DOHH2 (cell line): ENCODE measurements around the gene DSP.

Experiments used
- H3F3A ChIP-seq: fragments of 200-600 bp; sonication (generic), shearing (Covaris generic); 2 replicates; pipeline ENCODE4 v1.6.0; 2016; ENCODE audit warnings: antibody characterized with exemption, mild to moderate bottlenecking; ENCODE audit not compliant: control insufficient read depth, insufficient read depth
- H3K27ac ChIP-seq: fragments of 200-600 bp; sonication (generic); 2 replicates; pipeline ENCODE4 v1.5.1; 2014; ENCODE audit warnings: low read depth, mild to moderate bottlenecking, low read length, moderate library complexity
- H3K27me3 ChIP-seq: fragments of 200-600 bp; sonication (generic); 2 replicates; pipeline ENCODE4 v1.6.1; 2014; ENCODE audit warnings: mild to moderate bottlenecking, low read length, mixed read lengths; ENCODE audit not compliant: control insufficient read depth
- H3K36me3 ChIP-seq: fragments of 200-600 bp; sonication (generic); 2 replicates; pipeline ENCODE4 v1.6.1; 2014; ENCODE audit warnings: mild to moderate bottlenecking, low read length, moderate library complexity, mixed read lengths; ENCODE audit not compliant: control insufficient read depth
- H3K4me1 ChIP-seq: fragments of 200-600 bp; sonication (generic); 2 replicates; pipeline ENCODE4 v1.6.1; 2014; ENCODE audit warnings: mild to moderate bottlenecking, low read length, mixed read lengths; ENCODE audit not compliant: control insufficient read depth
- H3K4me2 ChIP-seq: fragments of 200-600 bp; sonication (generic); 2 replicates; pipeline ENCODE4 v1.6.0; 2014; ENCODE audit warnings: mild to moderate bottlenecking, low read length, moderate library complexity
- H3K4me3 ChIP-seq: fragments of 200-600 bp; sonication (generic); 2 replicates; pipeline ENCODE4 v1.5.1; 2014; ENCODE audit warnings: mild to moderate bottlenecking, low read length, mixed read lengths
- H3K79me2 ChIP-seq: fragments of 200-600 bp; sonication (generic); 2 replicates; pipeline ENCODE4 v1.6.1; 2014; ENCODE audit warnings: mild to moderate bottlenecking, low read length, mixed read lengths; ENCODE audit not compliant: control insufficient read depth
- H3K9me2 ChIP-seq: fragments of 200-600 bp; sonication (generic); replicated peaks from 2 replicates; pipeline ENCODE4 v1.6.1; 2014; ENCODE audit warnings: mild to moderate bottlenecking, low read length, mixed read lengths; ENCODE audit not compliant: control insufficient read depth
- H3K9me3 ChIP-seq: fragments of 200-600 bp; sonication (generic); 2 replicates; pipeline ENCODE4 v1.6.1; 2014; ENCODE audit warnings: antibody characterized with exemption, low read length, mixed read lengths; ENCODE audit not compliant: control insufficient read depth, insufficient read depth
- H4K20me1 ChIP-seq: fragments of 200-600 bp; sonication (generic); 2 replicates; pipeline ENCODE4 v1.6.0; 2014; ENCODE audit warnings: low read depth, mild to moderate bottlenecking, antibody characterized with exemption, low read length, moderate library complexity; ENCODE audit not compliant: control insufficient read depth, insufficient read depth
- EZH2phosphoT487 ChIP-seq: fragments of 200-600 bp; sonication (generic); IDR thresholded peaks from 2 replicates; pipeline ENCODE4 v1.6.1; 2017; ENCODE audit warnings: borderline replicate concordance, mild to moderate bottlenecking, antibody characterized with exemption, low read length, moderate library complexity, mixed read lengths
- TF ChIP-seq, protein P1 (sequence below): fragments of 200-600 bp; sonication (generic); IDR thresholded peaks from one replicate; pipeline ENCODE4 v1.5.1; 2014; ENCODE audit warnings: antibody characterized with exemption, mild to moderate bottlenecking, low read depth, low read length; ENCODE audit not compliant: poor library complexity, severe bottlenecking

DSP gene

DNA sequence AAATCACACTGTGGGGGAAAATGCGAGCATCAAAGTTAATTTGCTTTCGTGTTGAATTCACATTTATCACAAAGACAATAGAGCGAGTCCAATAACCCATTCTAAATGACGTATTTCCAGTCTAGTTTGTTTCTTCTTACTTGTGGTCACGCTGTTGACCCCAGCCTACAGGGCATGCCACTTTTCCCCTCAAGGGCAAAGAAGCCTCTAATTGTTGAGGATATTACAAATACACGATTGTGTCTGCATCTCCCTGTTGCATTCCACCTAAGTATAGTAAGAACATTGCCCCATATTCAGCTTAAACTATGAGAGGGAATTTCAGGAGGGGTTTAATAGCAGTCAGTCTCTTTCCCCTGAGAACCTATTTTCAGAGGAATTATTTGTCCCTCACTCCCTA, 37.4 kb upstream of the DSP start:
- H3K36me3 ChIP-seq: no peaks in the 10 kb centered on the region
- TF ChIP-seq, protein P1, sequence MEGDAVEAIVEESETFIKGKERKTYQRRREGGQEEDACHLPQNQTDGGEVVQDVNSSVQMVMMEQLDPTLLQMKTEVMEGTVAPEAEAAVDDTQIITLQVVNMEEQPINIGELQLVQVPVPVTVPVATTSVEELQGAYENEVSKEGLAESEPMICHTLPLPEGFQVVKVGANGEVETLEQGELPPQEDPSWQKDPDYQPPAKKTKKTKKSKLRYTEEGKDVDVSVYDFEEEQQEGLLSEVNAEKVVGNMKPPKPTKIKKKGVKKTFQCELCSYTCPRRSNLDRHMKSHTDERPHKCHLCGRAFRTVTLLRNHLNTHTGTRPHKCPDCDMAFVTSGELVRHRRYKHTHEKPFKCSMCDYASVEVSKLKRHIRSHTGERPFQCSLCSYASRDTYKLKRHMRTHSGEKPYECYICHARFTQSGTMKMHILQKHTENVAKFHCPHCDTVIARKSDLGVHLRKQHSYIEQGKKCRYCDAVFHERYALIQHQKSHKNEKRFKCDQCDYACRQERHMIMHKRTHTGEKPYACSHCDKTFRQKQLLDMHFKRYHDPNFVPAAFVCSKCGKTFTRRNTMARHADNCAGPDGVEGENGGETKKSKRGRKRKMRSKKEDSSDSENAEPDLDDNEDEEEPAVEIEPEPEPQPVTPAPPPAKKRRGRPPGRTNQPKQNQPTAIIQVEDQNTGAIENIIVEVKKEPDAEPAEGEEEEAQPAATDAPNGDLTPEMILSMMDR: no peak
- TF ChIP-seq EZH2phosphoT487: no peak
- no peak overlapping the region for H3K4me3 ChIP-seq
- no peak overlapping the region for H3K4me2 ChIP-seq
- no peaks in the 10 kb centered on the region for H3K9me2 ChIP-seq
- no peaks in the 10 kb centered on the region for H3K4me1 ChIP-seq
- no peaks in the 10 kb centered on the region for H4K20me1 ChIP-seq
- H3K27me3 ChIP-seq: no peaks in the 10 kb centered on the region
- no peaks in the 10 kb centered on the region for H3K9me3 ChIP-seq
- H3F3A ChIP-seq: no peaks in the 10 kb centered on the region
- H3K27ac ChIP-seq: no peak overlapping the region
- H3K79me2 ChIP-seq: no peaks in the 10 kb centered on the region

DNA sequence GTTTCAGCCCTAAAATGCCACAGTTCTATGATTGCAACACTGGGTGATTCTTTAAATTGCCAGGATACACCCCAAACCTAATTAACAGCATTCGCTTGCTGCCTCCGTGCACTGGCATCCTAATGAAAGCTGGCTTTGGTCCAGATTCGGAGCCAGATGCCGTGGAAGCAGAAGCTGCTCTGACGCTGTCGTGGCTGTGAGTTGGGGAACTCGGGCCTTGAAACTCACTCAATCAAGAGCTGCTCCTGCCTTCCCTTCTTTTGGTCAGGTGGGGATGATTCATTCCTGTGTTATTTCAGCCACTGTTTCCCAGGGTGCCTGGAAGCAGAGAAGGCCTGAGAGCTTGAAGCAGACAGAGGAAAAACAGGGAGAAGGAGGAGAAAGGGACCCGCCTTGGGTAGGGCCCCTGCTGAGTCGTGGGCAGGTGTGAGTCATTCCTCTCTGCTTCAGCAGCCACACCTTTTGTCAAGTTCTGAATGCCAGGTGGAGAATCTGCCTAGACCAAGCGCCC, 36.2 kb upstream of the DSP start:
- H3K27ac ChIP-seq: no peak overlapping the region
- TF ChIP-seq, protein P1: no peak
- TF ChIP-seq EZH2phosphoT487: no peak
- H3K4me2 ChIP-seq: no peak overlapping the region

DNA sequence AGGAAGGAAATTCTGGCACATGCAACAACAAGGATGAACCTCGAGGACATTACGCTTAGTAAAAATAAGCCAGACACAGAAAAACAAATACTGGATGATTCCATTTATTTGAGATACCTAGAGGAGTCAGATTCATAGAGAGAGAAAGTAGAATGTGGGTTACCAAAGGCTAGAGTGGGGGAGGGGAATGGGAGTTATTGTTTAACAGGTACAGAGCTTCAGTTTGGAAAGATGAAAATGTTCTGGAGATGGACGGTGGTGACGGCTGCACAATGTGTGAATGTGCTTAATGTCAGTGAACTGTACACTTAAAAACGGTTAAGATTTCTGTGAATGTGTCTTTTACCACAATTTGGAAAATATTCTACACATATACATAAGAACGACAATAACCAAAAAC, 33.9 kb upstream of the DSP start:
- Histone ChIP-seq H3K9me3 (no peaks in the 10 kb centered on the region), H3K79me2 (no peaks in the 10 kb centered on the region), H3K9me2 (no peaks in the 10 kb centered on the region), H3K27ac (no peak overlapping the region), H3K4me2 (no peak overlapping the region), H3K36me3 (no peaks in the 10 kb centered on the region), H3F3A (no peaks in the 10 kb centered on the region), H3K27me3 (no peaks in the 10 kb centered on the region), H4K20me1 (no peaks in the 10 kb centered on the region), H3K4me1 (no peaks in the 10 kb centered on the region), H3K4me3 (no peak overlapping the region)
- no peak for TF ChIP-seq EZH2phosphoT487
- TF ChIP-seq, protein P1: no peak

More for the DNA sequence above, 36.2 kb upstream of the DSP start:
- no peak overlapping the region for H3K4me3 ChIP-seq
- no peaks in the 10 kb centered on the region for H3K79me2 ChIP-seq
- no peaks in the 10 kb centered on the region for H4K20me1 ChIP-seq
- H3K9me2 ChIP-seq: no peaks in the 10 kb centered on the region
- H3K4me1 ChIP-seq: no peaks in the 10 kb centered on the region
- no peaks in the 10 kb centered on the region for H3K9me3 ChIP-seq
- H3F3A ChIP-seq: no peaks in the 10 kb centered on the region
- H3K27me3 ChIP-seq: no peaks in the 10 kb centered on the region
- no peaks in the 10 kb centered on the region for H3K36me3 ChIP-seq

DNA sequence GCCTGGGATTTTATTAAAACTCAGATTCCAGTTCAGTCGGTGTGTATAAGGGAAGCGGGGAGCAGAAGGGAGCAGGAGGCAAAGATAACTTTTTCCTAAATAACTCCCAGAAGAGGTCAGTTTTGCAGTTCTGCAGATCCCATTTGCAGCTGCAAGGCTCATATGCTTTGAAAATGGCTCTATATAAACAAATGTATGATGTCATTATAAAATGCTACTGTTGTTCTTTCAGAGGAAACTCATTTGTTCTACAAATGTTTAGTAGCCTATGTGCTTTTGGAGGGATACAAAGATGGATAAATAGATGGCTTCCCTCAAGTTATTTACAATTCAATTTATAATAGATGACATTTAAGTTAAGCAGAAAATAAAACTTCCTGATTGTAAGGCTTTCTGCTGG, 29.2 kb upstream of the DSP start:
- Histone ChIP-seq H4K20me1 (no peaks in the 10 kb centered on the region), H3F3A (no peaks in the 10 kb centered on the region), H3K9me3 (no peaks in the 10 kb centered on the region), H3K4me3 (no peak overlapping the region), H3K27me3 (peaks cover 5% of the 10 kb centered on the region), H3K4me2 (no peak overlapping the region), H3K36me3 (no peaks in the 10 kb centered on the region), H3K27ac (no peak overlapping the region), H3K4me1 (no peaks in the 10 kb centered on the region), H3K79me2 (no peaks in the 10 kb centered on the region), H3K9me2 (no peaks in the 10 kb centered on the region)
- no peak for TF ChIP-seq EZH2phosphoT487
- TF ChIP-seq, protein P1: no peak
